H1 (cell line): ENCODE data around the gene GNB3. TPM values are rescaled to one million over a fixed set of nuclear protein-coding genes. Genes with fewer than 3 reads are reported as not detected.

Source experiments
- BRCA1 ChIP-seq: IDR thresholded peaks from 2 replicates; pipeline ENCODE4 v1.6.1; 2012; ENCODE audit warnings: low read depth, low read length, improper control_type of control experiment
- CEBPB ChIP-seq: IDR thresholded peaks from 2 replicates; pipeline ENCODE4 v1.6.1; 2012; ENCODE audit warnings: low read depth, low read length
- CREB1 ChIP-seq: IDR thresholded peaks from 2 replicates; pipeline ENCODE4 v1.6.1; 2012; ENCODE audit warnings: inconsistent platforms
- RBBP5 ChIP-seq: IDR thresholded peaks from 2 replicates; pipeline ENCODE4 v1.7.1; 2012; ENCODE audit warnings: low read depth, mild to moderate bottlenecking, inconsistent platforms, low read length, moderate library complexity, borderline replicate concordance
- SAP30 ChIP-seq: fragments of 300-600 bp; sonication (generic); IDR thresholded peaks from 2 replicates; pipeline ENCODE4 v1.7.1; 2012; ENCODE audit warnings: low read length, moderate library complexity, mild to moderate bottlenecking, inconsistent platforms; ENCODE audit not compliant: insufficient read depth, insufficient replicate concordance
- SIRT6 ChIP-seq: IDR thresholded peaks from one replicate; pipeline ENCODE4 v1.7.1; 2012; ENCODE audit warnings: low read length, inconsistent platforms
- SRF ChIP-seq: IDR thresholded peaks from 2 replicates; pipeline ENCODE4 v1.6.1; 2011; ENCODE audit warnings: mild to moderate bottlenecking, low read depth, low read length, moderate library complexity
- polyA plus RNA-seq, 7 experiments: library from polyadenylated mRNA; depleted of rRNA in 3 of 7; stranded (reverse) in 5 of 7; unstranded in 2 of 7; fragments of >200 nt in 5 of 7; fragments of 200-250 nt in 2 of 7; gene quantifications; 1 replicate in 5 of 7; 2 replicates in 1 of 7; 4 replicates in 1 of 7; pipeline versions ENCODE4 v1.2.1 to v1.2.3, GENCODE V29; 2011 to 2013; ENCODE audit warnings: missing spikeins in 2 of 7, mixed read lengths in 2 of 7
- total RNA-seq: library from RNA; stranded (reverse); fragmentation: NEBNext Ultra II Directional; extraction: Animal tissue kit (Norgen Biotek cat#: 25700); gene quantifications from 2 replicates; pipeline ENCODE4 v1.2.1, GENCODE V29; 2021
- TF ChIP-seq, protein P1 (sequence below): IDR thresholded peaks from 2 replicates; pipeline ENCODE4 v1.6.1; 2011; ENCODE audit warnings: low read length, improper control_type of control experiment
- TF ChIP-seq, protein P2 (sequence below): IDR thresholded peaks from 2 replicates; pipeline ENCODE4 v1.6.1; 2011; ENCODE audit warnings: low read depth, mild to moderate bottlenecking, low read length; ENCODE audit not compliant: insufficient read depth
- TF ChIP-seq, protein P3 (sequence below): IDR thresholded peaks from 2 replicates; pipeline ENCODE4 v1.6.1; 2012; ENCODE audit warnings: inconsistent platforms

GNB3 gene
- total and polyA plus RNA-seq, 2 of the 8 experiments (the other 6 are each of a cell fraction or from before 2014, with no cell fraction given) = 9.9 TPM

- TF ChIP-seq, protein P1, sequence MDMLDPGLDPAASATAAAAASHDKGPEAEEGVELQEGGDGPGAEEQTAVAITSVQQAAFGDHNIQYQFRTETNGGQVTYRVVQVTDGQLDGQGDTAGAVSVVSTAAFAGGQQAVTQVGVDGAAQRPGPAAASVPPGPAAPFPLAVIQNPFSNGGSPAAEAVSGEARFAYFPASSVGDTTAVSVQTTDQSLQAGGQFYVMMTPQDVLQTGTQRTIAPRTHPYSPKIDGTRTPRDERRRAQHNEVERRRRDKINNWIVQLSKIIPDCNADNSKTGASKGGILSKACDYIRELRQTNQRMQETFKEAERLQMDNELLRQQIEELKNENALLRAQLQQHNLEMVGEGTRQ = no peak
- TF ChIP-seq SIRT6 = no peak
- TF ChIP-seq CREB1 = peak; percentile 32; the same call in 1 of the 2 replicates
- no peak for TF ChIP-seq BRCA1
- TF ChIP-seq CEBPB = no peak
- TF ChIP-seq RBBP5 = no peak
- TF ChIP-seq, protein P2, sequence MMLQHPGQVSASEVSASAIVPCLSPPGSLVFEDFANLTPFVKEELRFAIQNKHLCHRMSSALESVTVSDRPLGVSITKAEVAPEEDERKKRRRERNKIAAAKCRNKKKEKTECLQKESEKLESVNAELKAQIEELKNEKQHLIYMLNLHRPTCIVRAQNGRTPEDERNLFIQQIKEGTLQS = no peak
- TF ChIP-seq, protein P3, sequence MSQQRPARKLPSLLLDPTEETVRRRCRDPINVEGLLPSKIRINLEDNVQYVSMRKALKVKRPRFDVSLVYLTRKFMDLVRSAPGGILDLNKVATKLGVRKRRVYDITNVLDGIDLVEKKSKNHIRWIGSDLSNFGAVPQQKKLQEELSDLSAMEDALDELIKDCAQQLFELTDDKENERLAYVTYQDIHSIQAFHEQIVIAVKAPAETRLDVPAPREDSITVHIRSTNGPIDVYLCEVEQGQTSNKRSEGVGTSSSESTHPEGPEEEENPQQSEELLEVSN = no peak
- TF ChIP-seq SAP30 = peak; percentile 6
- no peak for TF ChIP-seq SRF
These were observed 28.6 kb downstream of the GNB3 start (continued) for GRCh38 chr12:6869049-6870021.
